ENCODE results near the gene PLCH1.

PLCH1 gene

GRCh38 chr3:155391104-155391503 is 353.8 kb downstream of the PLCH1 start:
- no peak for DNase-seq
- Histone ChIP-seq H3K4me1 (no peaks in the 10 kb centered on the region), H3K4me3 (ENCODE audit: low read depth, low read length) (no peak overlapping the region), H3K36me3 (no peaks in the 10 kb centered on the region), H3K27me3 (no peaks in the 10 kb centered on the region), H3K9me3 (no peaks in the 10 kb centered on the region; the same call in 1 of the 2 replicates)
- TF ChIP-seq, protein P1, sequence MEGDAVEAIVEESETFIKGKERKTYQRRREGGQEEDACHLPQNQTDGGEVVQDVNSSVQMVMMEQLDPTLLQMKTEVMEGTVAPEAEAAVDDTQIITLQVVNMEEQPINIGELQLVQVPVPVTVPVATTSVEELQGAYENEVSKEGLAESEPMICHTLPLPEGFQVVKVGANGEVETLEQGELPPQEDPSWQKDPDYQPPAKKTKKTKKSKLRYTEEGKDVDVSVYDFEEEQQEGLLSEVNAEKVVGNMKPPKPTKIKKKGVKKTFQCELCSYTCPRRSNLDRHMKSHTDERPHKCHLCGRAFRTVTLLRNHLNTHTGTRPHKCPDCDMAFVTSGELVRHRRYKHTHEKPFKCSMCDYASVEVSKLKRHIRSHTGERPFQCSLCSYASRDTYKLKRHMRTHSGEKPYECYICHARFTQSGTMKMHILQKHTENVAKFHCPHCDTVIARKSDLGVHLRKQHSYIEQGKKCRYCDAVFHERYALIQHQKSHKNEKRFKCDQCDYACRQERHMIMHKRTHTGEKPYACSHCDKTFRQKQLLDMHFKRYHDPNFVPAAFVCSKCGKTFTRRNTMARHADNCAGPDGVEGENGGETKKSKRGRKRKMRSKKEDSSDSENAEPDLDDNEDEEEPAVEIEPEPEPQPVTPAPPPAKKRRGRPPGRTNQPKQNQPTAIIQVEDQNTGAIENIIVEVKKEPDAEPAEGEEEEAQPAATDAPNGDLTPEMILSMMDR (IDR thresholded peaks at IDR 0.05; ENCODE audit: low read depth, low read length) = no peak

DNA sequence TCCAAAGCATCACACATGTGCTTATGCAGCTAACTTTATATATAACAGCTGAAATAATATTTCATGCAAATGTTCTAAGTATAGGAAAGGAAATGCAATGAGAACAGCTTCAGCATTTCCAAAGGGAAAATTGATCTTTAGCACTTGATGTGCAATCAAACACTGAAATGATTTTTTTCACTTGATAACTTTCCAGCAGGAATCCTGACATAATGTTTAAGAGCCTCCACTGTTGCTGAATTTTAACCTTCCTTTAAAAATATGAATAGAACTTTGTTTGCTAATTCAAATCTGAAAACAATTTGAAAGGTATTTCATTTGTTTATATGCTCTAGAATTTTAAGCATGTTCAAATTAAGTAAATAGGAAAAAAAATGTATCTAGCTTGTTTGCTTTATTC is 354.5 kb downstream of the PLCH1 start:
- Histone ChIP-seq H3K36me3 (no peaks in the 10 kb centered on the region), H3K27me3 (no peaks in the 10 kb centered on the region), H3K4me3 (ENCODE audit: low read depth, low read length) (no peak overlapping the region), H3K9me3 (no peaks in the 10 kb centered on the region; the same call in 1 of the 2 replicates), H3K4me1 (no peaks in the 10 kb centered on the region)
- TF ChIP-seq, protein P1 (IDR thresholded peaks at IDR 0.05; ENCODE audit: low read depth, low read length) = no peak
- no peak for DNase-seq

DNA sequence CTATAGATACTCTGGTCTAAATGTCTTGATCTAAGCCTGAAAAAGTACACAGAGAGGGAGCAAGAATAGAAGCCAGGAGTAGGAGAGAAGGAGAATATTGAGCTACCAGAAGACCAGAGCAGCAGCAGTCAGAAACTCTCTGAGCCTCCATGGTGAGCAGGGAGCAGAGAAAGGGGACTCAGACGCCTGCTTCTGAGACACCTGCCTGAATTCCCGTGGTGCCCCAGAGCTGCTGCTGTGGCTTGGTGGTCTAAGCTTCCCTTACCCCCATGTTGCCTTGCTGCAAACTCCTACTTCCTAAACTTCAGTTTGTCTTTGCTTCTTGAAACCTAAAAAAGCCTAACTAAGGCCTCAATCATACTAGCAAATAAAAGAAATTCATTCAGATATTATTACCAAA is 356.5 kb downstream of the PLCH1 start:
- no peak overlapping the region for H3K4me3 ChIP-seq (ENCODE audit: low read depth, low read length)
- no peaks in the 10 kb centered on the region for H3K9me3 ChIP-seq
- no peak for DNase-seq
- H3K4me1 ChIP-seq = no peaks in the 10 kb centered on the region
- H3K36me3 ChIP-seq = no peaks in the 10 kb centered on the region
- TF ChIP-seq, protein P1 (IDR thresholded peaks at IDR 0.05; ENCODE audit: low read depth, low read length) = no peak
- no peaks in the 10 kb centered on the region for H3K27me3 ChIP-seq

DNA sequence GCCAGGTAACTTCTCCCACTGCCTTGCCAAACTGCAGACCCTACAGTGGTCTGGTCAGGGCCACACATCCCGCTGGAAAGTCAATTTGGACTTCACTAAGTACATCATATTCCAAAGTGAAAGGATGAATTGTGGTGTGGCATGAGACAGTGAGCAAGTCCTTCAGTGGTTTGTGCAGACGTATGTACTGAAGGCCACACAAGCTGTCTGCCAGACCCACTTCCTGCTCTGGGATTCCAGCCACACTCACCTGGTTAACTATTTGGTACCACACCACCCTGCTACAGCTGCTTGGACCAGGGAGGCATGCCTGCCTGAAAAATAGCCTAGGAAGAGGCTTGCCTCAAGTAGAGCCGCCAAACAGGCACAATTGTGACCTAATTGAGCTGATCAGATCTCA is 357.3 kb downstream of the PLCH1 start:
- TF ChIP-seq, protein P1 (IDR thresholded peaks at IDR 0.05; ENCODE audit: low read depth, low read length) = no peak
- H3K9me3 ChIP-seq = no peaks in the 10 kb centered on the region
- H3K27me3 ChIP-seq = no peaks in the 10 kb centered on the region
- no peak for DNase-seq
- H3K4me1 ChIP-seq = no peaks in the 10 kb centered on the region
- H3K36me3 ChIP-seq = no peaks in the 10 kb centered on the region
- H3K4me3 ChIP-seq (ENCODE audit: low read depth, low read length) = no peak overlapping the region

GRCh38 chr3:155386919-155387318 is 358.0 kb downstream of the PLCH1 start:
- Histone ChIP-seq H3K9me3 (no peaks in the 10 kb centered on the region), H3K36me3 (no peaks in the 10 kb centered on the region), H3K4me1 (no peaks in the 10 kb centered on the region), H3K4me3 (ENCODE audit: low read depth, low read length) (no peak overlapping the region), H3K27me3 (no peaks in the 10 kb centered on the region)
- TF ChIP-seq, protein P1 (IDR thresholded peaks at IDR 0.05; ENCODE audit: low read depth, low read length) = no peak
- DNase-seq = no peak

GRCh38 chr3:155385896-155386625 is 358.8 kb downstream of the PLCH1 start:
- Histone ChIP-seq H3K4me3 (ENCODE audit: low read depth, low read length) (no peak overlapping the region), H3K27me3 (no peaks in the 10 kb centered on the region), H3K9me3 (no peaks in the 10 kb centered on the region), H3K4me1 (no peaks in the 10 kb centered on the region), H3K36me3 (no peaks in the 10 kb centered on the region)
- TF ChIP-seq, protein P1 (IDR thresholded peaks at IDR 0.05; ENCODE audit: low read depth, low read length) = no peak
- no peak for DNase-seq

All from BE2C (cell line).